HG03066 (cell line): ENCODE results near the gene ANK2.

Source experiments
- ATAC-seq: cut with Tn5 transposase; IDR thresholded peaks from one replicate; pipeline ENCODE4 v1.9.1; 2021; ENCODE audit warnings: low read depth; ENCODE audit not compliant: unreplicated experiment

Gene ANK2

GRCh38 chr4:113086172-113086695, 36.8 kb downstream of the ANK2 start:
- no peak for ATAC-seq

DNA sequence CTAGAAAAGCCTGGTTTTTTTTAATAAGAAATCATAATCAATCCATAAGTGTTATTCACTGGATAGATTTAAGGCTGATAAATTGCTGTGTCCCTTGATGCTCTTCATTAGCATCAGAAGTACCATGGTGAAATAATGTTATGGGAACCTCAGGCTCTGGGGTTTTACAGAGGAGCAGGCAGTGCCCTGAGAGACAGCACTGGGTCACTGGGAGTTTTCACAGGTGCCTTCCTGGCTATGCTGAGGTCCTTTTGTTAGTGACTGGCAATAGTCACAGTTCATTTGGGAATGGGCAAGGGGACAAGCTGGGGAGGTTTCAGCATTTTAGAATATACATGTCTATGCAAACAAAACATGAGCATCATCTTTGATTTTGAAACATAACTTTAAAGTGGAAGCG, 38.6 kb downstream of the ANK2 start:
- no peak for ATAC-seq

DNA sequence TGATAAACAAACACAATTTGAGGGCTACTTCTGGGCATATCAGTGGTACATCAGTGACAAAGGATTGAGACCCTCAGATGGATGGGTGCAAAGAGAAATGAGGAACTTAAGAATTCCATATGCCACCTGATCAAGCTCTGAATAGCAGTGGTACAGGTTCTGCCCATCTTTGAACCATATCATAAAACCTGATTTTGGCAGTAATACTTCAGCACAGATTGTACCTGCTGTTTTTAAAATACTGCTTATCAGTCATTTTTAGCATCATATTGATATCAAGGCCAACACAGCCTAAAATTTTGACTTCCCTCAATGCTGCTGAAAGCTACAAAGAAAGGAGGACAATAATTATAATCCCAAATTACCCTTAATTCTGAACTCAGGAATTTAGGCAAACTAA, 41.5 kb downstream of the ANK2 start:
- ATAC-seq = no peak

GRCh38 chr4:113094331-113094730, 44.9 kb downstream of the ANK2 start:
- no peak for ATAC-seq

- no peak for ATAC-seq
Measured at GRCh38 chr4:113094802-113095201, 45.3 kb downstream of the ANK2 start.

GRCh38 chr4:113101669-113102068, 52.2 kb downstream of the ANK2 start:
- no peak for ATAC-seq

DNA sequence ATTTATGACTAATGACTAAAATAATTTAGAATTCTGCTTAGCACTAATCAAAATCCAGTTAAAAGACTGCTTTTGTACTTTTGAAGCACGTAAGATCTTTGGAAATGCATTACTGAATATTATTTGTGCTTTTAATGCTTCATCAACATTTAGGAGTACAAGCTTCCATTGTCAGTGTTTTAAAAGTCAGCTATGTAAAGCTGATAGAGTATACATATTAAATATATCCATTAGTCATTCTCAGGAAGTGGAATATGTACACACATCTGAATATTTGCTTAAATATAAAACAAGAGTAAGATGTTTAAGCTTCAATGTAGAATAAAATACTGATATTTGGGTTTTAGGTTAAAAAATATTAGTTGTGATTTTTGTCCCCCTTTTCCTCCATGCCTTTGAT, 54.1 kb downstream of the ANK2 start:
- ATAC-seq = no peak

- ATAC-seq = no peak
Measured at GRCh38 chr4:113106108-113106507, 56.7 kb downstream of the ANK2 start.

DNA sequence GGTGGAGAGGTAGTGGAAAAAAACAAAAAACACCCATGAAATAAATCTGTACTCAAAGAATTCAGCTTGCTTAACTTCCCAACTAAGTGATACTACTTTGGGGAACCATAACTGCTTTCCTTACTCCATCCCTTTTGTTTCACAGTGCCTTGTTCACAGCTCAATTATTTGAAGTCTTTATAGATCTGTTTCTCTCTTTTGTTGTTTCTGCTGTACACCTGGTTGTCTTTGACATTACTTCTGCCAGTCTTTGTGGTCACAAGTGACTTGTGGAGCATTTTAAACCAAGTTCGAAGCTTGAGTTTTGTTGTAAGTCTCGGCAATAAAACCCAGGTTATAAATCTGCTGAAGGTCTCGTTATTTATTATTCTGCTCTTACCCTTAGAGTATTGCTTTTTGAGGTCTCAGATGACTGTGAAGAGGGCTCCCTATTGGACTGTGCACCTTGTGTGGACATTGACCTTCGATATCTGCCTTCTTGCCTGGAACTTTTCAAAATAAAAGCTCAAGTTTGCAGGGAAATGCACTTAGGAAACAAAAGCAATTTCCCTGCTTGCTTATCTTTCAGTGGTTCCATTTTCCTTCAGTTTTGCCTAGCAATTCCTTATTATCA, 59.8 kb downstream of the ANK2 start:
- ATAC-seq = no peak

GRCh38 chr4:113112338-113112978, 63.0 kb downstream of the ANK2 start:
- no peak for ATAC-seq

GRCh38 chr4:113113151-113113550, 63.7 kb downstream of the ANK2 start:
- no peak for ATAC-seq

- no peak for ATAC-seq
Measured at GRCh38 chr4:113114884-113115283, 65.4 kb downstream of the ANK2 start.

DNA sequence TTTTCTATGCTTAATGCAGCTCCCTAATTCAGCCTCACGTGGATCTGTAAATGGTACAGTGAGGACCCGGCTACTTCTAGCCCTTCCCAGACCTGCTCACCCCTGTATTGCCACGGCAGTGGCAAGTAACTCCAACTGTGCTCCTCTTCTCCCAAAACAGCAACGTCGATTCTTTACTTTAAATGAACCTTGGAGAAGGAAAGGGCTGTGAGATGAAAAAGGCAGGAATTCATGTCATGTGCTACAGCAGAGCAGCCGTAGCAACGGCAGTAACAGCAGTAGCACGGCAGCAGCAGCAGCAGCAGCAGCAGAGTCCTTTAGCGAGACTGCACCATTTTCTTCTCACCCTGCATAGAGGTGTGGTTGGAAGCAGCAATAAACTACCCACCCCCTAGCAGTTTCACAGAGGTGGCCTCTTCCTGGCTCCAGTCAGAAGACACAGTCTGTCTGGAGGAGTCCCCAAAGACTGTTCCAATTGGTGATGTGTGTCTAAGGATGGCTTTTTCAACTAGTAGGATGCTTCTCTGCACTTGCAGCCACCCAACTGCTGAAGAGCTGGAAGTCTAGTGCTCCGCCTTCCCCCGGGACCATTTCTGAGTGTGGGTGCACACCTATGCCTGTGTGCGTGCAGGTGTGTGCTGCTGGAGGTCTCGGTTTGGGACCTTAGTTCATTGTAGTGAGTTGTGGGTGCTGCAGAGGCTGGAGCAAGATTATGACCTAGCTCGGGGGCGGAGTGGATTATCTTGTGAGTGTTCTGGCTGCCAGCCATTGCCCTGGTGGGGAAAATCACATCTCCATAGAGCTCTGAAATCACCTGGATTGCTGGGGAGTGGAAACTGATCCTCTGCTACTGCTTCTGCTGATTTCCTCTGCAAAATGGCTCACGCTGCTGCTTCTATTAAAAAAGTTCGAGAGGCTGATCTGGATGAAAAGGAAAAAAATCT, 67.2 kb downstream of the ANK2 start:
- ATAC-seq = no peak

DNA sequence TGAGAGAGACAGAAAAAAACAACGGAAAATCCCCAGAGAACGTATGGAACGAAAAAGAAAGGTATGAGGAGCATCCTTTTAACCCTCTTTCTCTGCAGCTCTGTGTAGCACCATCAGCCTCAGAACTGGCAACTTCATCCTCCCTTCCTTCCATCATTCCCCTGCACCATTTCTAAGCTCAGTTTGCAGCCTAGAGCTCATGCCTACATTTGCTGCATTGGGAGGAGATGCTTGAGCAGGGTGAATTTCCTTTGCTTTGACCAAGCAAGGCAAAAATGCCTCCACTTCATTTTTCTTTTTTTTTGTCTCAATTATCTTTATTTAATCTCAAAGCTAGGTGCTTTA, 67.9 kb downstream of the ANK2 start:
- no peak for ATAC-seq

GRCh38 chr4:113122066-113122465, 72.6 kb downstream of the ANK2 start:
- ATAC-seq = no peak

DNA sequence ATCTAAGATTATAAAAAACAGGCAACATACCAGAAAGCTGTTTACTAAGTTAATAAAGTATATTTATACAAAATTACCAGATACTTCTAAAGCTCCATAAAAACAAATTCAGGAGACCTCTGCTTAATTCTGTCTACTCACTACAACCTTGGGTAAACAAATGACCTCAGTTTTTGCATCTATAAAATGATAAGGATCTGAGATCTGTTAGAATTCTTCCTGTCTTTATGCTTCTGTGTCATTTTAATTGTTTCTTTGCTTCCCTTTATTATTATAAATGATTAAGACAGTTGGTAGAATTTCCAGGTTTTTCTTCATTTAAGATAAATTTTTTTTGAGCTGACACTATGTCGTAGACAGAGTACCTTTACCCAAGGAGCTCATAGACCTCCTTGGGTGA, 76.0 kb downstream of the ANK2 start:
- no peak for ATAC-seq

DNA sequence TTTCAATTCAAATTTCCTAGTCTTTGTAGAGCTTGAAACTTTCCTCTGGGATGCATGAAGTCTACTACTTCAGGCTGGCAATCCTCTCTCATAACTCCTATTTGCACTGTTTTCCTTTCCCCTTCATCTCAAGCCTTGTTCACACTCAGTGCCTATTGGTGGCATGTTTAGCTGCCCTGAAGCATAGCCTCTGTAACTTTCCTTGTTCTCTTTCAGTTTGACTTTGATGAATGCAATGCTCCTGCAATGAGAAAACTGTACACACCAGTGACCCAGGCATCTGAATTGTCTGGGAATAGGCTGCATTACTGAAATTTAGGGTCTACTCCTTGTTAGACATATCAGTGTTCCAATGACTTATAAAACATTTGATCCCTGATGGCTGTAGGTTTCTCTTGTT, 81.7 kb downstream of the ANK2 start:
- ATAC-seq = no peak

GRCh38 chr4:113131621-113132020, 82.2 kb downstream of the ANK2 start:
- ATAC-seq = no peak

- no peak for ATAC-seq
Measured at GRCh38 chr4:113141901-113142346, 92.5 kb downstream of the ANK2 start.

- no peak for ATAC-seq
Measured at GRCh38 chr4:113142351-113142750, 92.9 kb downstream of the ANK2 start.

DNA sequence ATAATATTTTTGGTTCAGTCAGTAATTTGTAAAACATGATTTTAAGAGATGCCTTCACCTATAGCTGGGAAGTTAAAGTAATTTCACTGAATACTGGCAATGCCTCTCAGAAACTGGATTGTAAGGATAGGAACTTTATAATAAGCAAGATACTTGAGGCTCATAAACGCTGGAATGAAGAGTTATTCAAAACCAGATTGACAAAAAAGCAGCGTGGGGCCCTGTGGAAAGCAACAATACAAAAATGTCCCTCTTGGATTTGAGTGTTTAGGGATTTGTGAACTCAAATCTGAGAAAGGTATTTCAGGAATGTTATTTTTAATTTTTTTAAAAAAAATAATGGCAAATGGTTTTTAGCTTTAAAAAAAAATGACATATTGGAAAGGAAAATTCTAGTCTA, 94.6 kb downstream of the ANK2 start:
- no peak for ATAC-seq
